Loucy (cell line): Measurements from ENCODE around the gene ZBTB1.
"Not testable (repeated sequence)": the region's sequence is repeated elsewhere in the genome, so short reads cannot be mapped to it uniquely, and the experiment has no call there.

Experiments
- H2AFZ ChIP-seq: fragments of 200-600 bp; sonication (generic); 2 replicates; pipeline ENCODE4 v1.6.0; 2016; ENCODE audit warnings: antibody characterized with exemption, mild to moderate bottlenecking, low read length, moderate library complexity
- H3F3A ChIP-seq: fragments of 200-600 bp; 2 replicates; pipeline ENCODE4 v1.6.0; 2016; ENCODE audit warnings: antibody characterized with exemption, low read depth, mild to moderate bottlenecking
- H3K27me3 ChIP-seq: fragments of 200-600 bp; sonication (generic); 2 replicates; pipeline ENCODE4 v1.6.1; 2014; ENCODE audit warnings: low read length, mild to moderate bottlenecking; ENCODE audit not compliant: insufficient read depth, poor library complexity, severe bottlenecking
- H3K36me3 ChIP-seq: fragments of 200-600 bp; sonication (generic); 2 replicates; pipeline ENCODE4 v1.6.1; 2016; ENCODE audit warnings: low read length; ENCODE audit not compliant: insufficient read depth
- H3K4me1 ChIP-seq: fragments of 200-600 bp; sonication (generic); 2 replicates; pipeline ENCODE4 v1.5.1; 2014; ENCODE audit warnings: low read length, mild to moderate bottlenecking; ENCODE audit not compliant: insufficient read depth, poor library complexity, severe bottlenecking
- H3K4me2 ChIP-seq: fragments of 200-600 bp; sonication (generic); 2 replicates; pipeline ENCODE4 v1.6.0; 2014; ENCODE audit warnings: antibody characterized with exemption, low read length, low read depth, mild to moderate bottlenecking; ENCODE audit not compliant: poor library complexity, severe bottlenecking
- H3K4me3 ChIP-seq: fragments of 200-600 bp; sonication (generic); 2 replicates; pipeline ENCODE4 v1.5.1; 2014; ENCODE audit warnings: low read length, mild to moderate bottlenecking, mixed read lengths; ENCODE audit not compliant: poor library complexity, severe bottlenecking
- H3K79me2 ChIP-seq: fragments of 200-600 bp; sonication (generic); 2 replicates; pipeline ENCODE4 v1.6.1; 2014; ENCODE audit warnings: low read length; ENCODE audit not compliant: insufficient read depth
- H3K9ac ChIP-seq: fragments of 200-600 bp; sonication (generic); 2 replicates; pipeline ENCODE4 v1.6.0; 2014; ENCODE audit warnings: mild to moderate bottlenecking, low read depth, low read length, moderate library complexity; ENCODE audit not compliant: poor library complexity, severe bottlenecking
- H3K9me2 ChIP-seq: fragments of 200-600 bp; sonication (generic); replicated peaks from 2 replicates; pipeline ENCODE4 v1.6.1; 2016; ENCODE audit warnings: low read depth, low read length, mixed read lengths
- H3K9me3 ChIP-seq: fragments of 200-600 bp; sonication (generic); 2 replicates; pipeline ENCODE4 v1.6.1; 2014; ENCODE audit warnings: mild to moderate bottlenecking, antibody characterized with exemption, low read length, low read depth; ENCODE audit not compliant: insufficient read depth
- H4K20me1 ChIP-seq: fragments of 200-600 bp; sonication (generic); 2 replicates; pipeline ENCODE4 v1.6.0; 2014; ENCODE audit warnings: antibody characterized with exemption, low read length, mild to moderate bottlenecking; ENCODE audit not compliant: insufficient read depth, poor library complexity, severe bottlenecking
- EZH2phosphoT487 ChIP-seq: fragments of 200-600 bp; IDR thresholded peaks from 2 replicates; pipeline ENCODE4 v1.6.1; 2018; ENCODE audit warnings: antibody characterized with exemption, mild to moderate bottlenecking, moderate library complexity, borderline replicate concordance
- TF ChIP-seq, protein P1 (sequence below): fragments of 200-600 bp; sonication (generic); conservative IDR thresholded peaks from 2 replicates; pipeline ENCODE4 v1.5.1; 2014; ENCODE audit warnings: mild to moderate bottlenecking, antibody characterized with exemption, low read length

The ZBTB1 gene

DNA sequence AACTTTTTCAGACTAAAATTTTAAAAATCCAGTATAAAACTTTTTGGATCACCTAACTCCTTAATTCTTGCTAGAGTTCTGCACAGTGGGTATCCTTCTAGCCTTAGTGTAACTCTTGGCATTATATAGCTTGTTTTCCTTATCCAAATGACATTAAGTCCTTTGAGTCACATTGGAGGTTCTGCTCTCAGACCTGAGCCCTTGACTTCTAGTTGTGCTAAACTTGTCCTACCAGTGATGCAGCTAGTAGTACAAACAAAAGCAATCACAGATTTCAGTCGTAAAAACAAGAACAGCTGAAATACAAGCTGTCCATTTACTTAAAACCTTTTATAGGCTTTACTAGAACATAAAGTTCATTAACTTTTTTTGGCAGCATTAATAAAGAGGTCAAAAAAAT lies 10.5 kb downstream of the ZBTB1 start:
- Histone ChIP-seq H3K4me2 (peak overlapping the region; percentile 3), H3K79me2 (peaks cover 99% of the 10 kb centered on the region), H3K9ac (no peak overlapping the region), H3K27me3 (no peaks in the 10 kb centered on the region), H4K20me1 (peaks cover 85% of the 10 kb centered on the region), H3K4me1 (peaks cover 32% of the 10 kb centered on the region), H3K9me3 (no peaks in the 10 kb centered on the region), H2AFZ (no peak overlapping the region), H3K4me3 (no peak overlapping the region), H3K36me3 (peaks cover 7% of the 10 kb centered on the region; the same call in 1 of the 2 replicates), H3F3A (peaks cover 5% of the 10 kb centered on the region), H3K9me2 (no peaks in the 10 kb centered on the region)
- no peak for TF ChIP-seq EZH2phosphoT487
- TF ChIP-seq, protein P1, sequence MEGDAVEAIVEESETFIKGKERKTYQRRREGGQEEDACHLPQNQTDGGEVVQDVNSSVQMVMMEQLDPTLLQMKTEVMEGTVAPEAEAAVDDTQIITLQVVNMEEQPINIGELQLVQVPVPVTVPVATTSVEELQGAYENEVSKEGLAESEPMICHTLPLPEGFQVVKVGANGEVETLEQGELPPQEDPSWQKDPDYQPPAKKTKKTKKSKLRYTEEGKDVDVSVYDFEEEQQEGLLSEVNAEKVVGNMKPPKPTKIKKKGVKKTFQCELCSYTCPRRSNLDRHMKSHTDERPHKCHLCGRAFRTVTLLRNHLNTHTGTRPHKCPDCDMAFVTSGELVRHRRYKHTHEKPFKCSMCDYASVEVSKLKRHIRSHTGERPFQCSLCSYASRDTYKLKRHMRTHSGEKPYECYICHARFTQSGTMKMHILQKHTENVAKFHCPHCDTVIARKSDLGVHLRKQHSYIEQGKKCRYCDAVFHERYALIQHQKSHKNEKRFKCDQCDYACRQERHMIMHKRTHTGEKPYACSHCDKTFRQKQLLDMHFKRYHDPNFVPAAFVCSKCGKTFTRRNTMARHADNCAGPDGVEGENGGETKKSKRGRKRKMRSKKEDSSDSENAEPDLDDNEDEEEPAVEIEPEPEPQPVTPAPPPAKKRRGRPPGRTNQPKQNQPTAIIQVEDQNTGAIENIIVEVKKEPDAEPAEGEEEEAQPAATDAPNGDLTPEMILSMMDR = no peak

DNA sequence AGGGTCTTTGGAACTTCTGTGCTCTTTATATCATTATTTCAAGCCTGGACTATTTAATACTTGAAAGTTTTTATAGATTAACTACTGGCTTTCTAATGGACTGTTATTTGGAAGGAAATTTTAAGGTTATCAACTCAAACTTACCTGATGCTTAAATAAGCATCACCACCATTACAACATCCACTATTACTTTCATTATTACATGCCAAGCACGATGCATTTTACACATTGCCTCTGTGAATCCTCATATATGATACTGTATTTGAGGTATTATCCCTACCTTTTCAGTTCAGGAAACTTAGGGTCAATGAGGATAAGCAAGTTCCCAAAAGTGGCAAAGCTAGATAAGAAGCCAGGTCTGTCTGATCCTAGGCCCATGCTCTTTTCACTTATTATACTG lies 12.4 kb downstream of the ZBTB1 start:
- Histone ChIP-seq H3K9ac (no peak overlapping the region), H3K79me2 (peaks cover 98% of the 10 kb centered on the region), H3K4me1 (peaks cover 14% of the 10 kb centered on the region), H3K9me3 (no peaks in the 10 kb centered on the region), H3K27me3 (no peaks in the 10 kb centered on the region), H3K36me3 (peaks cover 7% of the 10 kb centered on the region; the same call in 1 of the 2 replicates), H3K9me2 (no peaks in the 10 kb centered on the region), H3K4me2 (peak overlapping the region; percentile 46), H4K20me1 (peaks cover 80% of the 10 kb centered on the region), H3F3A (no peaks in the 10 kb centered on the region), H2AFZ (no peak overlapping the region), H3K4me3 (no peak overlapping the region)
- TF ChIP-seq, protein P1 = no peak
- no peak for TF ChIP-seq EZH2phosphoT487

DNA sequence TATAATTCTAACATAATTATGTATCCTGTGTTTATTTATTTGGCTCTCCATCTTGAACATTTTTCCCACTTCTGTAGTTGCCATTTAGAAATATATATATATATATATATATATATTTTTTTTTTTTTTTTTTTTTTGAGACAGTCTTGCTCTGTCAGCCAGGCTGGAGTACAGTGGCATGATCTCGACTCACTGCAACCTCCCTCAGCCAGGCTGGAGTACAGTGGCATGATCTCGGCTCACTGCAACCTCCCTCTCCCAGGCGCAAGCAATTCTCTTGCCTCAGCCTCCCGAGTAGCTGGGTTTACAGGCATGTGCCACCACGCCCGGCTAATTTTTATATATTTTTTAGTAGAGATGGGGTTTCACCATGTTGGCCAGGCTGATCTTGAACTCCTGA lies 13.1 kb downstream of the ZBTB1 start:
- peaks cover 14% of the 10 kb centered on the region; the same call in 1 of the 2 replicates for H3K36me3 ChIP-seq
- H3K27me3 ChIP-seq, H3K4me3 ChIP-seq, H3F3A ChIP-seq, H3K4me2 ChIP-seq, H3K9me2 ChIP-seq, H3K9ac ChIP-seq, H3K4me1 ChIP-seq, H3K9me3 ChIP-seq, H2AFZ ChIP-seq: not testable (repeated sequence)
- H3K79me2 ChIP-seq = peaks cover 95% of the 10 kb centered on the region
- H4K20me1 ChIP-seq = peaks cover 73% of the 10 kb centered on the region

DNA sequence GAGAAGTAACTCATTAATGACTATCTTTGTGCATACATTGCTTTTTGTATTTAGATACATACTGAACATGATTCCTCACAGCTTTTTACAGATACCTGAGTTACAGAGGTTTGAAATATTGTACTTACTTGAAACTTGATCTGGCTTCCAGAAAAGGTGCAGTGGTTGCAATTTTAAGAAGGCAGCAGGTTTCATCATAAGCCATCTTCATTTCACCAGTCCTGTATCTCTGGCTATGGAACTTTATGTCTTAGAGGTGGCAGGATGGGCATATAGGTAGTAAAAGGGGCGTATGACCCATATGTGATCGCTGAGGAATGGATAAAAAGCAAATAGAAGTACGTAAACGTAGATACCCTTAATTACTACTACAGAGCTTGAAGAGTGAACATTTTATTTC lies 13.7 kb downstream of the ZBTB1 start:
- Histone ChIP-seq H3K9me2 (no peaks in the 10 kb centered on the region), H3K4me3 (no peak overlapping the region), H3K4me1 (peaks cover 4% of the 10 kb centered on the region), H3K4me2 (no peak overlapping the region), H3K9me3 (no peaks in the 10 kb centered on the region), H3K36me3 (peaks cover 19% of the 10 kb centered on the region; the same call in 1 of the 2 replicates), H3F3A (no peaks in the 10 kb centered on the region), H4K20me1 (peaks cover 68% of the 10 kb centered on the region), H3K9ac (no peak overlapping the region), H2AFZ (no peak overlapping the region), H3K79me2 (peaks cover 92% of the 10 kb centered on the region), H3K27me3 (no peaks in the 10 kb centered on the region)
- no peak for TF ChIP-seq EZH2phosphoT487
- TF ChIP-seq, protein P1 = no peak
